ENCODE data around the gene C1QTNF8.

The C1QTNF8 gene

GRCh38 chr16:1053700-1054368 lies 42.2 kb downstream of the C1QTNF8 start:
- in situ Hi-C loops (cut with MboI; ENCODE audit: low pct_unique_long_range_greater_than_20kb, low sequenced_read_pairs), result no loop called here
- no peak for DNase-seq

GRCh38 chr16:1053121-1053521 lies 42.9 kb downstream of the C1QTNF8 start:
- in situ Hi-C loops (cut with MboI; ENCODE audit: low pct_unique_long_range_greater_than_20kb, low sequenced_read_pairs), result no loop called here

GRCh38 chr16:1052721-1053120 lies 43.3 kb downstream of the C1QTNF8 start:
- in situ Hi-C loops (cut with MboI; ENCODE audit: low pct_unique_long_range_greater_than_20kb, low sequenced_read_pairs), result no loop called here

More at GRCh38 chr16:1053121-1053521, 42.9 kb downstream of the C1QTNF8 start:
- no peak for DNase-seq

GRCh38 chr16:1051446-1051845 lies 44.6 kb downstream of the C1QTNF8 start:
- DNase-seq, result no peak
- in situ Hi-C loops (cut with MboI; ENCODE audit: low pct_unique_long_range_greater_than_20kb, low sequenced_read_pairs), result no loop called here

More at GRCh38 chr16:1052721-1053120, 43.3 kb downstream of the C1QTNF8 start:
- DNase-seq, result no peak

- no peak for DNase-seq
- in situ Hi-C loops (cut with MboI; ENCODE audit: low pct_unique_long_range_greater_than_20kb, low sequenced_read_pairs), result no loop called here
These were observed 45.1 kb downstream of the C1QTNF8 start for GRCh38 chr16:1050921-1051320.

- in situ Hi-C loops (cut with MboI; ENCODE audit: low pct_unique_long_range_greater_than_20kb, low sequenced_read_pairs), result no loop called here
These were observed 45.5 kb downstream of the C1QTNF8 start for GRCh38 chr16:1050516-1050915.

GRCh38 chr16:1049976-1050247 lies 46.1 kb downstream of the C1QTNF8 start:
- in situ Hi-C loops (cut with MboI; ENCODE audit: low pct_unique_long_range_greater_than_20kb, low sequenced_read_pairs), result no loop called here
- no peak for DNase-seq

More at GRCh38 chr16:1050516-1050915, 45.5 kb downstream of the C1QTNF8 start:
- no peak for DNase-seq

GRCh38 chr16:1049113-1049975 lies 46.7 kb downstream of the C1QTNF8 start:
- in situ Hi-C loops (cut with MboI; ENCODE audit: low pct_unique_long_range_greater_than_20kb, low sequenced_read_pairs), result no loop called here

GRCh38 chr16:1048442-1049112 lies 47.5 kb downstream of the C1QTNF8 start:
- in situ Hi-C loops (cut with MboI; ENCODE audit: low pct_unique_long_range_greater_than_20kb, low sequenced_read_pairs), result no loop called here
- no peak for DNase-seq

More at GRCh38 chr16:1049113-1049975, 46.7 kb downstream of the C1QTNF8 start:
- DNase-seq, result no peak

GRCh38 chr16:1047801-1048200 lies 48.2 kb downstream of the C1QTNF8 start:
- no peak for DNase-seq
- in situ Hi-C loops (cut with MboI; ENCODE audit: low pct_unique_long_range_greater_than_20kb, low sequenced_read_pairs), result no loop called here

GRCh38 chr16:1047123-1047522 lies 48.9 kb downstream of the C1QTNF8 start:
- in situ Hi-C loops (cut with MboI; ENCODE audit: low pct_unique_long_range_greater_than_20kb, low sequenced_read_pairs), result no loop called here
- no peak for DNase-seq

- DNase-seq, result no peak
- in situ Hi-C loops (cut with MboI; ENCODE audit: low pct_unique_long_range_greater_than_20kb, low sequenced_read_pairs), result no loop called here
These were observed 49.8 kb downstream of the C1QTNF8 start for GRCh38 chr16:1045993-1046911.

- DNase-seq, result no peak
- in situ Hi-C loops (cut with MboI; ENCODE audit: low pct_unique_long_range_greater_than_20kb, low sequenced_read_pairs), result no loop called here
These were observed 50.6 kb downstream of the C1QTNF8 start for GRCh38 chr16:1045310-1045992.

GRCh38 chr16:1044460-1045309 lies 51.4 kb downstream of the C1QTNF8 start:
- no peak for DNase-seq
- in situ Hi-C loops (cut with MboI; ENCODE audit: low pct_unique_long_range_greater_than_20kb, low sequenced_read_pairs), result no loop called here

GRCh38 chr16:1043881-1044451 lies 52.1 kb downstream of the C1QTNF8 start:
- in situ Hi-C loops (cut with MboI; ENCODE audit: low pct_unique_long_range_greater_than_20kb, low sequenced_read_pairs), result no loop called here
- no peak for DNase-seq

- in situ Hi-C loops (cut with MboI; ENCODE audit: low pct_unique_long_range_greater_than_20kb, low sequenced_read_pairs), result no loop called here
- no peak for DNase-seq
These were observed 53.2 kb downstream of the C1QTNF8 start for GRCh38 chr16:1042866-1043265.

GRCh38 chr16:1042049-1042744 lies 53.8 kb downstream of the C1QTNF8 start:
- DNase-seq, result no peak
- in situ Hi-C loops (cut with MboI; ENCODE audit: low pct_unique_long_range_greater_than_20kb, low sequenced_read_pairs), result no loop called here
